K562 (cell line): ENCODE measurements around the gene NAT8L. TPM values are rescaled to one million over a fixed set of nuclear protein-coding genes. Genes with fewer than 3 reads are reported as not detected.

Experiments used
- ARID4B ChIP-seq: sonication (generic); formaldehyde crosslinking; IDR thresholded peaks from 2 replicates; pipeline ENCODE4 v1.8.0; 2022; ENCODE audit warnings: mild to moderate bottlenecking, missing genetic modification reagents
- GABPA ChIP-seq: fragments of 200-800 bp; sonication (Bioruptor generic); conservative IDR thresholded peaks from 2 replicates; pipeline ENCODE4 v1.6.1; 2016; ENCODE audit warnings: low read depth, missing genetic modification characterization, missing compliant biosample characterization
- ZNF639 ChIP-seq, 2 experiments: fragments of 200-800 bp in 1 of 2; sonication (Bioruptor generic) in 1 of 2; sonication (generic) in 1 of 2; formaldehyde crosslinking in 1 of 2; IDR thresholded peaks in 1 of 2; conservative IDR thresholded peaks in 1 of 2; 2 replicates each; pipeline versions ENCODE4 v1.5.0 to v1.6.1; 2016 to 2020; ENCODE audit warnings: missing compliant biosample characterization in 1 of 2, missing genetic modification characterization in 1 of 2, missing genetic modification reagents in 1 of 2
- polyA plus RNA-seq, 8 experiments: library from polyadenylated mRNA; depleted of rRNA in 4 of 8; stranded (reverse) in 5 of 8; unstranded in 3 of 8; fragments of >200 nt; fragmentation: Nextera tagmentation in 2 of 8; fragmentation: Illumina TruSeq in 1 of 8; extraction: Ambion mirVana in 2 of 8; extraction: Trizol in 1 of 8; gene quantifications; 2 replicates each; pipeline versions ENCODE4 v1.2.1 to v1.2.3, GENCODE V29; 2011 to 2014; ENCODE audit warnings: inconsistent platforms in 1 of 8, missing spikeins in 1 of 8
- total RNA-seq, 7 experiments: library from RNA; depleted of rRNA in 6 of 7; stranded (reverse); fragments of >200 nt in 6 of 7; fragmentation: Illumina TruSeq in 2 of 7; extraction: Trizol in 2 of 7; gene quantifications; 2 replicates each; pipeline versions ENCODE4 v1.2.1 to v1.2.3, GENCODE V29; 2011 to 2021; ENCODE audit warnings: low replicate concordance in 1 of 7

Gene NAT8L
- total and polyA plus RNA-seq, 9 of the 15 experiments (the other 6 are each of a cell fraction or from before 2014, with no cell fraction given) = 0.06 to 11.0 (median 1.5) TPM

DNA sequence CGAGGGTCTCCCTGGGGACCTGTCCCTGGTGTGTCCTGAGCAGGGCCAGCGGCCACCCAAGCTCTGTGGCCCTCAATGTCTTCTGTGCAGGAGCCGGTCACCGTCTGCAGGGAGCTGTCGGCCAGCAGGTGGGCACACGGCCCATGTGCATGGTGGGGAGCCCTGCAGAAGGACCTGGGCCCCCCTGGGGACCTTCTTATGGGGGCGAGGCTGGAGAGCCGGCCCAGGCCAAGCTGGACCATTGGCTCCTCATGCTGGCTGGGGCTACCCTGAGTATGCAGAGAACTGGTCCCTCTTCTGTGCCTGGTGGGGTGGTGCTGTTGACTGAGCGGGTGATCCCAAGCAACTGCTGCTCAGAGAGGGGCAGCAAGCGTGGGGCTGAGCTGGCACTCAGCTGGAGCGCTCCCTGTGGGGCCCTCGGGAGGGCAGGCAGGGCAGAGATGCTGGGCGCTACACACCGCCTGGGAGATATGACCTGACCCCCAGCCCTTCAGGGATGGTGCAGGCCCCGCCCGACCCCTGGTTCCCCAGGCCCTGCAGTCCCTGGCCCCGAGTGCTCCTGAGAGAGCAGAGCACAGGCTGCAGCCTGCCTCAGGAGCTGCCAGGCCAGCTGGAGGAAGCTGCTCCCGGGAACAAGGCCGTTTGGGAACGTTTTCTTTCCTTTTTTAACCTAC, 14.8 kb downstream of the NAT8L start (continued):
- TF ChIP-seq ARID4B = no peak
- no peak for TF ChIP-seq ZNF639 (CRISPR knock-in tag; conservative IDR thresholded peaks at IDR 0.05 in 1 of 2, IDR thresholded peaks at IDR 0.05 in 1 of 2)
- no peak for TF ChIP-seq GABPA
